AG10803 (cell line): ENCODE data around the gene DENND1A.

ENCODE experiments used
- DNase-seq: peaks from one replicate; pipeline ENCODE4 v3.0.0; 2010; ENCODE audit warnings: low read depth
- H3K4me3 ChIP-seq: 2 replicates; pipeline ENCODE4 v1.5.1; 2011; ENCODE audit warnings: mild to moderate bottlenecking, low read length, control low read depth
- TF ChIP-seq, protein P1 (sequence below): conservative IDR thresholded peaks from 2 replicates; pipeline ENCODE4 v1.5.1; 2011; ENCODE audit warnings: mild to moderate bottlenecking, low read length, control low read depth, inconsistent platforms

Gene DENND1A

DNA sequence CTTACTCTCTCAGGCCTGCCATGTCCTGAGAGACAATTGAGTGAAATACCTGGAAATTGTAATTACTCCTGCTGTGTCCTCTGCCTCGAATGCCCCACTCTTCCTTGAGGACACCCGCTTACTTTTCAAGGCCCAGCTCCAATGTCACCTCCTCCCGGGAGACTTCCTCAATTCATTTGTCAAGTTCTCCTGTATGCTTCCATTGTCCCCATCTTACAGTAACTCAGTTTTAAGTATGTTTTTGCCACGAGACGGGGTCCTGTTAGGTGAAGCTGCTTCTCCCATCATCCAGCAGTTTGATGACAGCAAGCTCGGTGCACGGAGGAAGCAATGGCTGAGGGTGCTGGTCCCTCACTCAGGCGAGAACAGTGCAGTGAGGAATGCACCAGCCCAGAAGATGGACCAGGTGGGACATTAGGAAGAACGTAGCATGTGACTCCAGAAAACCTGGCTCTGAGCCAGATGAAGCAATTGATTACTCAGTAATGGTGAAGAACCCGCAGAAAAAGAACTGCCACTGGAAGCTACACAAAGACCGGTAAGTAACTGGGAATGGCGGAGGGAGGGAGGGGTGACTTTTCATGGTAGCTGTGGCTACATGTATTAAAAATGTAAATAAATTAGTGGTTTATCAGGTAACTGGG lies 274.8 kb downstream of the DENND1A start:
- TF ChIP-seq, protein P1, sequence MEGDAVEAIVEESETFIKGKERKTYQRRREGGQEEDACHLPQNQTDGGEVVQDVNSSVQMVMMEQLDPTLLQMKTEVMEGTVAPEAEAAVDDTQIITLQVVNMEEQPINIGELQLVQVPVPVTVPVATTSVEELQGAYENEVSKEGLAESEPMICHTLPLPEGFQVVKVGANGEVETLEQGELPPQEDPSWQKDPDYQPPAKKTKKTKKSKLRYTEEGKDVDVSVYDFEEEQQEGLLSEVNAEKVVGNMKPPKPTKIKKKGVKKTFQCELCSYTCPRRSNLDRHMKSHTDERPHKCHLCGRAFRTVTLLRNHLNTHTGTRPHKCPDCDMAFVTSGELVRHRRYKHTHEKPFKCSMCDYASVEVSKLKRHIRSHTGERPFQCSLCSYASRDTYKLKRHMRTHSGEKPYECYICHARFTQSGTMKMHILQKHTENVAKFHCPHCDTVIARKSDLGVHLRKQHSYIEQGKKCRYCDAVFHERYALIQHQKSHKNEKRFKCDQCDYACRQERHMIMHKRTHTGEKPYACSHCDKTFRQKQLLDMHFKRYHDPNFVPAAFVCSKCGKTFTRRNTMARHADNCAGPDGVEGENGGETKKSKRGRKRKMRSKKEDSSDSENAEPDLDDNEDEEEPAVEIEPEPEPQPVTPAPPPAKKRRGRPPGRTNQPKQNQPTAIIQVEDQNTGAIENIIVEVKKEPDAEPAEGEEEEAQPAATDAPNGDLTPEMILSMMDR: no peak
- DNase-seq: no peak
- H3K4me3 ChIP-seq: no peak overlapping the region

DNA sequence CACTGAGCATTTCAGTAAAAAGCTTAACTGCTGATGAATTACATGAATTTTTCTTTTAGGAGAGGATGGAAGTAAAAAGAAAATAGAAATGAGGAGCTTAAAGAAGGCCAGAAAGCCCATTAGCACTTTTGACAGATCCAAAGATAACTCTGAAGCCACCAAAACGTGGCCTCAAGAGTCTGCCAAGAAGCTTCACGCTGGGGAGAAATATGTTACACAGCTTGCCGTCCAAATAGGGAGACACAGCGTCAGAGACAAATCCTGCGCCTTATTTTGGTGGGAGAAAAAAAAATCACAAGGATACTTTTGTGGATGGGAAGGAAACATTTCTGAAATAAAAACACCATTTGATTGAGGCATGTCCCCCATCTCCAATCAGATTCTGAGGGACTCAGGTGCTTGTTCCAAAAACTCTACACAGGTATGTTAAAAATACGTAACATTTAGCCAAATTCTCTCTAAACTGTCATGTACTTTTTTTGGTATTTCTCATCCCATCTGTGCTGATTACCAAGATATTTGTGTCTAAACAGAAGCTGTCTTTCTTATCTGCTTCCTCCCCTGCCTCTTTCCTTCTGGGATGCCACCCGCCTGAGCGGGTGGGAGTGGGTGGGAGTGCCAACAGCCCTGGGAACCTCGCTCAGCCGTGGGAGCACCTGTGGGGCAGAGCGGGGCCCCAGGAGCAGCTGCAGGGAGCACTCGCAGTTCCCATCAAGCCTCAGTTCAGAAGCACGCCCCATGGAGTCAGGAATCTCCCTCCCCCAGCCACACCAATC lies 275.5 kb downstream of the DENND1A start:
- DNase-seq: no peak
- TF ChIP-seq, protein P1: no peak
- no peak overlapping the region for H3K4me3 ChIP-seq

DNA sequence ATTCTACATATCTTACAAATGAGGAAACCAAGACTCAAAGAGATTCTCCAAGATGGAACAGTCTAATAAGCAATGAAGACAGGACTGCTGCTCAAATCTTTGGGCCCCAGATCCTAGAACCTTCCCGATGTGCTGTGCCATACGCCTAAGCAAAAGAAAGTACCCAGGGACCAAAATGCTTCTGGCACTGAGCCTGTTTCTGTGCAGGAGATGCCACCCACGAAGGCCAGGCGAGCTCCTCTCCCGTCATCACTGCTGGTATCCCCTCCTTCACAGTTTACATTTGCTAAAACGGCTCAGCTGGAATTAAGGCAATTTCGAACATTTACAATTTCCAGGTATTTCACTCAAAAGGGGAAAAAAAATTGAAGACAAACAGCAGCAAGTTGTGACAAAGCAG lies 277.5 kb downstream of the DENND1A start:
- TF ChIP-seq, protein P1: no peak
- H3K4me3 ChIP-seq: no peak overlapping the region
- no peak for DNase-seq

DNA sequence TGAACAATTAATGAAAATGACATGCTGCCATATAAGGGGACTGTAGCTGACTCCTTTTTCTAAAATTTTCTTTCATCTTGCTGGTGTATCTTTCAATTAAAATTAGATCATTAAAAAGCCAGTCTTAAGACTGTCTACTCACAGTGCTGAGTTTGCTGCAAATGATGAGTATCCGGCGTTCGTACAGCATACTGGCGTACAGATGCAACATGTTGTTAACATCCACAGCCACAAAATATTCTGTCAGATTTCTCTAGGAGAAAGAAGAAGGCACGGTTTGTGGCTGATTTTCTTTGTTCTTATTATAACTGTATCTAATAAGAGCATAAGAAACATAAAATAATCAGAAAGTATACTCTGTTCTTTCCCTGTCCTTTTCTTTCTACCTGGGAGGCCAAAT lies 278.1 kb downstream of the DENND1A start:
- TF ChIP-seq, protein P1: no peak
- H3K4me3 ChIP-seq: no peak overlapping the region
- DNase-seq: no peak

DNA sequence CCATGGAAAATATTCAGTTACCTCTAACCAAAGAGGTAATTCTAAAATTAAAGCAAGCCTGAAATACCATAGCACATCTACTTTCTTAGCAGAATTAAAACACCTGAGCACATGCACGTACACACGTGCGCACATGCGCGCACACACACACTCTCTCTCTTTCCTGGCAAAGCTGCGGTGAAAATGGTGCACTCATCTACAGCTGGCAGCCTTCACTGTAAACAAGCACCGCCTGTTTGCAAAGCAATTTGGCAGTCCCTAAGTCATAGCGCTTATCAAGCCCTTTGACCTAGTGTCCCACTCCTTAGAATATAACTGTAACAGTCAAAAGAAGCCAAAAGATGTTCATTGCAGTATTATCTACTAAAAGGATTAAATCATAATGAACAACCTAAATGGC lies 278.7 kb downstream of the DENND1A start:
- no peak for DNase-seq
- TF ChIP-seq, protein P1: no peak
- H3K4me3 ChIP-seq: no peak overlapping the region

DNA sequence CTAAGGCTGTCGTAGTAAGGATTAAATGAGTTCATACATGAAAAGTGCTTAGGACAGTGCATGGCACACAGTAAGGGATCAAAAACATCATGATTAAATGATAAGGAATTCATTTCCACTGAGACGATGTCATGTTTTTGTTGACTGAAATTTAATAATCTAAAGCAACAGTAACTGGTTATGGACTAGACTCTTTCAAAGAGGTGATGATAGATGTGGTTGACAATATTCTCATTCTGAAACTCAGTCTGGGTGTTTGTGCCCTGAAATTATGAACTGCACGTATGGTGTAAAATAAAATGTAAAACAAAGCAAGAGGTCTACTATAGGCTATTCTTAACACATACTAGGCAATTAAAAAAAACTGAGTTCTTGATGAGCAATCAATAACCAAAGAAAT lies 280.0 kb downstream of the DENND1A start:
- TF ChIP-seq, protein P1: no peak
- no peak overlapping the region for H3K4me3 ChIP-seq
- DNase-seq: no peak

DNA sequence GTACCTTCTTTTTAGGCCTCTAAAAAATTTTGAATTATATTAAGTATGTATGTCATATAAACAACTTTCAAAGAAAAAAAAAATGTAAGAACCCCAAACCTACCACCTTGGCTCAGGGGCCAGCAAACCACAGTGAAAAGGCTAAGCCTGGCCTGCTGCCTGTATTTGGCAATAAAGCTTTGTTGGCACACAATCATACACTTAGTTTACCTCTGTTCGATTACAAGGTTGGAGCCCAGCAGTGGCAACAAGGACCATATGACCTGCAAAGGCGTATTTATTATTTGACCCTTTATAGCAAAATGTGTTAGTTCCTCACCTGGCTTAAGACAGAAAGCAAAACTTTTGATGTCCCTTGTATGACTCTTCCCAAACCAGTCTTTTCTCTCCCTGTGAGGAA lies 282.8 kb downstream of the DENND1A start:
- TF ChIP-seq, protein P1: no peak

More for the DNA sequence above, 282.8 kb downstream of the DENND1A start:
- DNase-seq: no peak
- H3K4me3 ChIP-seq: no peak overlapping the region
